Hair follicular keratinocyte (primary cell): ENCODE measurements around the gene SPATA22. TPM values are rescaled to one million over a fixed set of nuclear protein-coding genes. Genes with fewer than 3 reads are reported as not detected.

ENCODE experiments used
- total RNA-seq: library from RNA; depleted of rRNA; stranded (reverse); fragments of >200 nt; gene quantifications from 2 replicates; pipeline ENCODE4 v1.2.3, GENCODE V29; 2015

SPATA22 gene
- total RNA-seq: 0.76 TPM in 1 of 2 replicates, not detected in the other

GRCh38 chr17:3471599-3471998 lies at the start of gene SPATA22:
TSS of gene SPATA22 (minus strand) at chr17:3471819. CDS start at chr17:3469325, 2,494 bp downstream.

GRCh38 chr17:3475812-3476610 lies 4.4 kb upstream of the SPATA22 start, which contains the start of gene ASPA:
TSS of gene ASPA (plus strand) at chr17:3475997. CDS start at chr17:3476160, 163 bp downstream.

GRCh38 chr17:3433741-3434140 lies 37.9 kb downstream of the SPATA22 start, which contains the start of gene OR1E2:
TSS of gene OR1E2 (minus strand) at chr17:3433841. CDS start at chr17:3433841, 0 bp downstream.

GRCh38 chr17:3411070-3411469 lies 60.5 kb downstream of the SPATA22 start, which contains the start of gene OR3A3:
TSS of gene OR3A3 (plus strand) at chr17:3411370.

GRCh38 chr17:3398310-3398709 lies 73.3 kb downstream of the SPATA22 start, which contains the start of gene OR1E1:
TSS of gene OR1E1 (minus strand) at chr17:3398410. CDS start at chr17:3398410, 0 bp downstream.

Other genes with a start within 250 kb of the SPATA22 start
- gene OR3A1, start 173.5 kb downstream of the SPATA22 start, total RNA-seq: not detected in 2 replicates
- not detected in 2 replicates for gene OR3A2, start 85.5 kb downstream of the SPATA22 start, total RNA-seq
- not detected in 2 replicates for gene OR1E1, start 73.4 kb downstream of the SPATA22 start, total RNA-seq
- gene OR3A3, start 60.4 kb downstream of the SPATA22 start, total RNA-seq: not detected in 2 replicates
- not detected in 2 replicates for gene OR1E2, start 38.0 kb downstream of the SPATA22 start, total RNA-seq
- not detected in 2 replicates for gene ASPA, start 4.2 kb upstream of the SPATA22 start, total RNA-seq
- 1.4 and 5.1 TPM in 2 replicates for gene TRPV3, start 86.0 kb upstream of the SPATA22 start, total RNA-seq
- 0.55 and 1.0 TPM in 2 replicates for gene TRPV1, start 137.6 kb upstream of the SPATA22 start, total RNA-seq
- gene SHPK, start 164.4 kb upstream of the SPATA22 start, total RNA-seq: 11.2 and 16.1 TPM in 2 replicates
- gene CTNS, start 164.9 kb upstream of the SPATA22 start, total RNA-seq: 12.8 and 20.4 TPM in 2 replicates
- 320 and 364 TPM in 2 replicates for gene TAX1BP3, start 196.8 kb upstream of the SPATA22 start, total RNA-seq
- gene EMC6, start 197.0 kb upstream of the SPATA22 start, total RNA-seq: 20.4 and 26.5 TPM in 2 replicates
- 1.0 and 1.7 TPM in 2 replicates for gene P2RX5, start 224.3 kb upstream of the SPATA22 start, total RNA-seq